Measurements from ENCODE around the gene HM13.
"Not testable (repeated sequence)": the region's sequence is repeated elsewhere in the genome, so short reads cannot be mapped to it uniquely, and the experiment has no call there.

HM13 gene

DNA sequence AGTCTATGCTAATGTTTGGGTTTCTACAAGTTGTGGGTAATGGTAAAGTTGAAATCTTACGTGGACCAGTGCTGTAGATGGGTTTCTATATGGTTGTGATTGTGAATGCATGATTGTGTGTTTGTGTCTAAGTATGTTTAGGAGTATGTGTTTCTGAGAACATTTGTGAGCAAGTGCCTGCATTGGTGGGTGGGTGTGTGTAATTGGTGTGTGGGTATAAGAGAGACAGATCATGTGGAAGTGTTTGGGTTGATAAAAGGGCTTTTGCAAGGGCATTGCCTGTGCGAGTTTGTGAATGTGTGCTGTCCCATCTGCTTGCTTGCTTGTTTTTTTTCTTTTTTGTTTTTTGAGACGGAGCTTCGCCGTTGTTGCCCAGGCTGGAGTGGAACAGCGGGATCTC, 65.0 kb downstream of the HM13 start:
- no peak for TF ChIP-seq EZH2phosphoT487 (IDR thresholded peaks at IDR 0.05; ENCODE audit: borderline replicate concordance)
- TF ChIP-seq, protein P1, sequence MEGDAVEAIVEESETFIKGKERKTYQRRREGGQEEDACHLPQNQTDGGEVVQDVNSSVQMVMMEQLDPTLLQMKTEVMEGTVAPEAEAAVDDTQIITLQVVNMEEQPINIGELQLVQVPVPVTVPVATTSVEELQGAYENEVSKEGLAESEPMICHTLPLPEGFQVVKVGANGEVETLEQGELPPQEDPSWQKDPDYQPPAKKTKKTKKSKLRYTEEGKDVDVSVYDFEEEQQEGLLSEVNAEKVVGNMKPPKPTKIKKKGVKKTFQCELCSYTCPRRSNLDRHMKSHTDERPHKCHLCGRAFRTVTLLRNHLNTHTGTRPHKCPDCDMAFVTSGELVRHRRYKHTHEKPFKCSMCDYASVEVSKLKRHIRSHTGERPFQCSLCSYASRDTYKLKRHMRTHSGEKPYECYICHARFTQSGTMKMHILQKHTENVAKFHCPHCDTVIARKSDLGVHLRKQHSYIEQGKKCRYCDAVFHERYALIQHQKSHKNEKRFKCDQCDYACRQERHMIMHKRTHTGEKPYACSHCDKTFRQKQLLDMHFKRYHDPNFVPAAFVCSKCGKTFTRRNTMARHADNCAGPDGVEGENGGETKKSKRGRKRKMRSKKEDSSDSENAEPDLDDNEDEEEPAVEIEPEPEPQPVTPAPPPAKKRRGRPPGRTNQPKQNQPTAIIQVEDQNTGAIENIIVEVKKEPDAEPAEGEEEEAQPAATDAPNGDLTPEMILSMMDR (conservative IDR thresholded peaks at IDR 0.05; ENCODE audit: low read length): no peak

DNA sequence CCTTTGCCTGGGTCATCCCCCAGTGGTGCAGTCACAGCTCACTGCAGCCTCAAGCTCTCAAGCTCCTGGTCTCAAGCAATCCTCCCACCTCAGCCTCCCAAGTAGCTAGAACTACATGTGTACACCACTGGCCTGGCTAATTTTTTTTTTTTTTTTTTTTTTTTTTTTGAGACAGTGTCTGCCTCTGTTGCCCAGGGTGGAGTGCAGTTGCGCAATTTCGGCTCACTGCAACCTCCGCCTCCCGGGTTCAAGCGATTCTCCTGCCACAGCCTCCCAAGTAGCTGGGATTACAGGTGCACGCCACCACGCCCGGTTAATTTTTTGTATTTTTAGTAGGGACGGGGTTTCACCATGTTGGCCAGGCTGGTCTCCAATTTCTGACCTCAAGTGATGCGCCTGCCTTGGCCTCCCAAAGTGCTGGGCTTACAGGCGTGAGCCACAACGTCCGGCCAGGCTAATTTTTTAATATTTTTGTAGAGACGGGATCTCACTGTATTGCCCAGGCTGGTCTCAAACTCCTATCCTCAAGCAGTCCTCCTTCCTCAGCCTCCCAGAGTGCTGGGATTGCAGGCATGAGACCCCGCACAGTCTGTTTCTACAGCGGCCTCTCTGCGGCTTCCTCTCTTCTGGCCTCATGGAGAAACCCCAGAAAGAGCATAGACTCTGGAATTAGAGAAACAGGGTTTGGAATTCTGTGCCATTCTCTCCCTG, 65.9 kb downstream of the HM13 start:
- H3F3A ChIP-seq (ENCODE audit: low read depth); H3K36me3 ChIP-seq (ENCODE audit: insufficient read depth, low read length); H4K20me1 ChIP-seq (ENCODE audit: insufficient read depth, low read length, poor library complexity, severe bottlenecking); H3K9me2 ChIP-seq (replicated peaks; ENCODE audit: low read depth, low read length); H3K9ac ChIP-seq (ENCODE audit: low read depth, low read length, poor library complexity, severe bottlenecking); H3K4me3 ChIP-seq (ENCODE audit: low read length, poor library complexity, severe bottlenecking); H3K27me3 ChIP-seq (ENCODE audit: insufficient read depth, low read length, poor library complexity, severe bottlenecking); H3K79me2 ChIP-seq (ENCODE audit: insufficient read depth, low read length); H3K9me3 ChIP-seq (ENCODE audit: insufficient read depth, low read depth, low read length); H3K4me1 ChIP-seq (ENCODE audit: insufficient read depth, low read length, poor library complexity, severe bottlenecking); H3K4me2 ChIP-seq (ENCODE audit: low read depth, low read length, poor library complexity, severe bottlenecking); H2AFZ ChIP-seq (ENCODE audit: low read length): not testable (repeated sequence)

More for the DNA sequence above, 65.0 kb downstream of the HM13 start:
- Histone ChIP-seq H3K4me3 (ENCODE audit: low read length, poor library complexity, severe bottlenecking) (no peak overlapping the region), H3K9me2 (replicated peaks; ENCODE audit: low read depth, low read length) (no peaks in the 10 kb centered on the region), H3K36me3 (ENCODE audit: insufficient read depth, low read length) (no peaks in the 10 kb centered on the region), H3K79me2 (ENCODE audit: insufficient read depth, low read length) (no peaks in the 10 kb centered on the region), H4K20me1 (ENCODE audit: insufficient read depth, low read length, poor library complexity, severe bottlenecking) (no peaks in the 10 kb centered on the region), H3K9me3 (ENCODE audit: insufficient read depth, low read depth, low read length) (no peaks in the 10 kb centered on the region), H3K27me3 (ENCODE audit: insufficient read depth, low read length, poor library complexity, severe bottlenecking) (no peaks in the 10 kb centered on the region), H3K4me1 (ENCODE audit: insufficient read depth, low read length, poor library complexity, severe bottlenecking) (no peaks in the 10 kb centered on the region), H2AFZ (ENCODE audit: low read length) (no peak overlapping the region), H3K9ac (ENCODE audit: low read depth, low read length, poor library complexity, severe bottlenecking) (no peak overlapping the region), H3F3A (ENCODE audit: low read depth) (no peaks in the 10 kb centered on the region), H3K4me2 (ENCODE audit: low read depth, low read length, poor library complexity, severe bottlenecking) (no peak overlapping the region)

DNA sequence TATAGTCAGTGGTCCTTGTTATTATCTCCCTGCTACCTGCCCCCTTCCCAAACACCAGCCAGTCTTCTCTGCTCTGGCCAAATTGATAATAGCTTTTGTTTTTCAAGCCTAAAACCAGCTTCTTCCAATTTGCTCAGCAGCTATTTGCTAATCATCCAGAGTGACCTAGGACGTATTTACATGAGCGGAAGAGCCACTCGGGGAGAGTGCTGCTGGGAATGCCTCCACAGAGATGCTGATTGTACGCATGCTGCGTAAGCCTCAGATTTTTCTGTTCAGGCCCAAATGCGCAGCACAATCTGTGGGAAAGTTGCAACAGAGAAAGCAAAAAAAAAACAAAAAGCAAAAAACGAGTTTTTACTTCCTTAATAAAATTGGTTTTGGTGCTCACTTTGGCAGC, 66.5 kb downstream of the HM13 start:
- H3K27me3 ChIP-seq (ENCODE audit: insufficient read depth, low read length, poor library complexity, severe bottlenecking): no peaks in the 10 kb centered on the region
- H2AFZ ChIP-seq (ENCODE audit: low read length): no peak overlapping the region
- H3F3A ChIP-seq (ENCODE audit: low read depth): no peaks in the 10 kb centered on the region
- H3K79me2 ChIP-seq (ENCODE audit: insufficient read depth, low read length): no peaks in the 10 kb centered on the region
- H4K20me1 ChIP-seq (ENCODE audit: insufficient read depth, low read length, poor library complexity, severe bottlenecking): no peaks in the 10 kb centered on the region
- H3K4me1 ChIP-seq (ENCODE audit: insufficient read depth, low read length, poor library complexity, severe bottlenecking): no peaks in the 10 kb centered on the region
- H3K9me2 ChIP-seq (replicated peaks; ENCODE audit: low read depth, low read length): no peaks in the 10 kb centered on the region
- no peaks in the 10 kb centered on the region for H3K9me3 ChIP-seq (ENCODE audit: insufficient read depth, low read depth, low read length)
- H3K4me3 ChIP-seq (ENCODE audit: low read length, poor library complexity, severe bottlenecking): no peak overlapping the region
- no peak overlapping the region for H3K4me2 ChIP-seq (ENCODE audit: low read depth, low read length, poor library complexity, severe bottlenecking)
- H3K9ac ChIP-seq (ENCODE audit: low read depth, low read length, poor library complexity, severe bottlenecking): no peak overlapping the region
- TF ChIP-seq EZH2phosphoT487 (IDR thresholded peaks at IDR 0.05; ENCODE audit: borderline replicate concordance): no peak
- TF ChIP-seq, protein P1 (conservative IDR thresholded peaks at IDR 0.05; ENCODE audit: low read length): no peak
- H3K36me3 ChIP-seq (ENCODE audit: insufficient read depth, low read length): no peaks in the 10 kb centered on the region

DNA sequence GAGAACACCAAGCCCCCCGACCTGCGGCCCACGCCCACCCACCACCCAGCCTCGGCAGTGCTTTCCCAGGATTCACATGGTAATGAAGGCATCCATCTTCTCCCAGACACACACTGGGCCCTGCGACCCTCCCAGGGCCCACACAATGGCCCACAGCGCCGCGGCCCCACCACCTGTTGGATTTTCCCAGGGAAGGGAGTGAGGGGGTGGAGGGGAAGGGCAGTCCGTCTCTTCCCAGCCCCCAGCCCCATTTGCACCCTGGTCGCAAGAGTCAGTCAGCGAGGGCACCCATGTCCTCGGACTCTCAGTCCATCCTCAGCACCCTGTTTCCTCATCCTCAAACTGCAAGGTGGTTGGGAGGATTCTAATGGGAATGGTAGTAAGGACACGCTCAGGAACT, 67.1 kb downstream of the HM13 start:
- Histone ChIP-seq H3K4me3 (ENCODE audit: low read length, poor library complexity, severe bottlenecking) (no peak overlapping the region), H3K4me1 (ENCODE audit: insufficient read depth, low read length, poor library complexity, severe bottlenecking) (no peaks in the 10 kb centered on the region), H4K20me1 (ENCODE audit: insufficient read depth, low read length, poor library complexity, severe bottlenecking) (no peaks in the 10 kb centered on the region), H3K36me3 (ENCODE audit: insufficient read depth, low read length) (no peaks in the 10 kb centered on the region), H3K9me3 (ENCODE audit: insufficient read depth, low read depth, low read length) (no peaks in the 10 kb centered on the region), H3K9ac (ENCODE audit: low read depth, low read length, poor library complexity, severe bottlenecking) (no peak overlapping the region), H3K9me2 (replicated peaks; ENCODE audit: low read depth, low read length) (no peaks in the 10 kb centered on the region), H2AFZ (ENCODE audit: low read length) (no peak overlapping the region), H3K4me2 (ENCODE audit: low read depth, low read length, poor library complexity, severe bottlenecking) (no peak overlapping the region), H3K27me3 (ENCODE audit: insufficient read depth, low read length, poor library complexity, severe bottlenecking) (no peaks in the 10 kb centered on the region), H3K79me2 (ENCODE audit: insufficient read depth, low read length) (no peaks in the 10 kb centered on the region), H3F3A (ENCODE audit: low read depth) (no peaks in the 10 kb centered on the region)
- no peak for TF ChIP-seq EZH2phosphoT487 (IDR thresholded peaks at IDR 0.05; ENCODE audit: borderline replicate concordance)

Measured in Loucy (cell line).